GM23338 (cell line): ENCODE measurements around the gene ZBTB44. TPM values are rescaled to one million over a fixed set of nuclear protein-coding genes. Genes with fewer than 3 reads are reported as not detected.

ENCODE experiments used
- ATAC-seq: fragments of 200-7000 bp; cut with Tn5 transposase; 3 replicates; pipeline ENCODE4 v1.9.1; 2020
- DNase-seq: peaks from one replicate; pipeline ENCODE4 v3.0.0-alpha.2; 2015; ENCODE audit warnings: low spot score
- H2AFZ ChIP-seq: fragments of 200-600 bp; sonication (generic); 2 replicates; pipeline ENCODE4 v1.8.0; 2016; ENCODE audit warnings: antibody characterized with exemption, mild to moderate bottlenecking, moderate library complexity
- H3F3A ChIP-seq: fragments of 200-600 bp; sonication (generic); replicated peaks from 2 replicates; pipeline ENCODE4 v1.8.0; 2017; ENCODE audit warnings: antibody characterized with exemption, mixed run types, low read depth
- H3K27ac ChIP-seq: fragments of 200-600 bp; sonication (generic); 2 replicates; pipeline ENCODE4 v1.6.1; 2016; ENCODE audit warnings: low read depth
- H3K27me3 ChIP-seq: fragments of 200-600 bp; sonication (generic); 2 replicates; pipeline ENCODE4 v1.8.0; 2016; ENCODE audit warnings: mild to moderate bottlenecking, mixed run types, moderate library complexity; ENCODE audit not compliant: insufficient read depth
- H3K36me3 ChIP-seq: fragments of 200-600 bp; sonication (generic); 2 replicates; pipeline ENCODE4 v1.8.0; 2016; ENCODE audit warnings: mild to moderate bottlenecking; ENCODE audit not compliant: insufficient read depth
- H3K4me1 ChIP-seq: fragments of 200-600 bp; sonication (generic); 2 replicates; pipeline ENCODE4 v1.8.0; 2016; ENCODE audit warnings: mild to moderate bottlenecking, moderate library complexity; ENCODE audit not compliant: insufficient read depth
- H3K4me2 ChIP-seq: fragments of 200-600 bp; sonication (generic); 2 replicates; pipeline ENCODE4 v1.7.1; 2017; ENCODE audit warnings: mixed run types
- H3K4me3 ChIP-seq: fragments of 200-600 bp; sonication (generic); 2 replicates; pipeline ENCODE4 v1.6.1; 2016; ENCODE audit warnings: mixed run types
- H3K79me2 ChIP-seq: fragments of 200-600 bp; sonication (generic); replicated peaks from 2 replicates; pipeline ENCODE4 v1.8.0; 2017; ENCODE audit warnings: mild to moderate bottlenecking; ENCODE audit not compliant: insufficient read depth
- H3K9me2 ChIP-seq: fragments of 200-600 bp; sonication (generic); 2 replicates; pipeline ENCODE4 v1.8.0; 2017; ENCODE audit not compliant: insufficient read depth
- H4K20me1 ChIP-seq: fragments of 200-600 bp; sonication (generic); replicated peaks from 2 replicates; pipeline ENCODE4 v1.8.0; 2017; ENCODE audit warnings: mild to moderate bottlenecking; ENCODE audit not compliant: insufficient read depth
- H3K27ac Mint-ChIP-seq: 2 replicates; pipeline ENCODE4 v1.8.0; 2020; ENCODE audit warnings: inconsistent platforms, mild to moderate bottlenecking, moderate library complexity, mixed read lengths
- H3K27me3 Mint-ChIP-seq: 3 replicates; pipeline ENCODE4 v1.8.0; 2022; ENCODE audit warnings: low read depth, mild to moderate bottlenecking, moderate library complexity, mixed read lengths, inconsistent platforms; ENCODE audit not compliant: insufficient read depth, poor library complexity
- H3K36me3 Mint-ChIP-seq: 3 replicates; pipeline ENCODE4 v1.8.0; 2021; ENCODE audit warnings: low read depth, mild to moderate bottlenecking, inconsistent platforms, moderate library complexity, mixed read lengths
- H3K4me1 Mint-ChIP-seq: 3 replicates; pipeline ENCODE4 v1.8.0; 2020; ENCODE audit warnings: mild to moderate bottlenecking, inconsistent platforms, mixed read lengths
- H3K4me3 Mint-ChIP-seq: 3 replicates; pipeline ENCODE4 v1.8.0; 2021; ENCODE audit warnings: moderate library complexity, mild to moderate bottlenecking, inconsistent platforms, mixed read lengths
- H3K9me3 Mint-ChIP-seq: 3 replicates; pipeline ENCODE4 v1.8.0; 2020; ENCODE audit warnings: moderate library complexity, mild to moderate bottlenecking, inconsistent platforms, mixed read lengths
- CTCF ChIP-seq, 2 experiments: fragments of 200-600 bp in 1 of 2; sonication (generic) in 1 of 2; conservative IDR thresholded peaks; 2 replicates each; pipeline versions ENCODE4 v1.5.1 to v1.6.1; 2016 to 2017; ENCODE audit warnings: antibody characterized with exemption in 2 of 2, low read depth in 2 of 2, mild to moderate bottlenecking in 2 of 2, moderate library complexity in 1 of 2
- EZH2 ChIP-seq: fragments of 200-600 bp; sonication (generic); IDR thresholded peaks from one replicate; pipeline ENCODE4 v1.8.0; 2017; ENCODE audit warnings: antibody characterized with exemption, mild to moderate bottlenecking, low read depth; ENCODE audit not compliant: unreplicated experiment
- EZH2phosphoT487 ChIP-seq: fragments of 200-600 bp; sonication (generic); IDR thresholded peaks from one replicate; pipeline ENCODE4 v1.8.1; 2018; ENCODE audit warnings: antibody characterized with exemption; ENCODE audit not compliant: unreplicated experiment
- NANOG ChIP-seq: IDR thresholded peaks from 2 replicates; pipeline ENCODE4 v1.6.1; 2016; ENCODE audit warnings: antibody characterized with exemption, borderline replicate concordance
- POLR2AphosphoS5 ChIP-seq: IDR thresholded peaks from 2 replicates; pipeline ENCODE4 v1.6.1; 2016; ENCODE audit warnings: antibody characterized with exemption, low read depth
- STAT1 ChIP-seq: IDR thresholded peaks from one replicate; pipeline ENCODE4 v1.6.1; 2016; ENCODE audit warnings: antibody characterized with exemption; ENCODE audit not compliant: unreplicated experiment
- ZNF114 ChIP-seq: fragments of 250-450 bp; sonication (Bioruptor Pico); IDR thresholded peaks from 2 replicates; pipeline ENCODE4 v1.5.0; 2020; ENCODE audit warnings: mild to moderate bottlenecking, moderate library complexity
- ZNF331 ChIP-seq: fragments of 250-450 bp; sonication (Bioruptor Pico); IDR thresholded peaks from 2 replicates; pipeline ENCODE4 v1.5.0; 2020; ENCODE audit warnings: low read depth, mild to moderate bottlenecking, moderate library complexity
- polyA plus RNA-seq: library from polyadenylated mRNA; unstranded; fragments of >200 nt; fragmentation: Nextera tagmentation; extraction: Ambion mirVana; gene quantifications from 2 replicates; pipeline ENCODE4 v1.2.1, GENCODE V29; 2016
- total RNA-seq: library from RNA; depleted of rRNA; stranded (reverse); fragments of >200 nt; shearing (Covaris generic); gene quantifications from 2 replicates; pipeline ENCODE4 v1.2.3, GENCODE V29; 2014
- TF ChIP-seq, protein P1 (sequence below): fragments of 250-450 bp; sonication (Bioruptor Pico); IDR thresholded peaks from 2 replicates; pipeline ENCODE4 v1.5.0; 2020; ENCODE audit warnings: mild to moderate bottlenecking, moderate library complexity
- TF ChIP-seq, protein P2 (sequence below): IDR thresholded peaks from one replicate; pipeline ENCODE4 v1.6.1; 2018; ENCODE audit warnings: antibody characterized with exemption; ENCODE audit not compliant: unreplicated experiment
- TF ChIP-seq, protein P3 (sequence below): IDR thresholded peaks from 2 replicates; pipeline ENCODE4 v1.6.1; 2016; ENCODE audit warnings: antibody characterized with exemption

Gene ZBTB44
- total and polyA plus RNA-seq, 2 experiments from 2014 or later: 61.2 to 102 TPM

GRCh38 chr11:130261571-130261970 lies 53.1 kb downstream of the ZBTB44 start (continued):
- TF ChIP-seq, protein P1, sequence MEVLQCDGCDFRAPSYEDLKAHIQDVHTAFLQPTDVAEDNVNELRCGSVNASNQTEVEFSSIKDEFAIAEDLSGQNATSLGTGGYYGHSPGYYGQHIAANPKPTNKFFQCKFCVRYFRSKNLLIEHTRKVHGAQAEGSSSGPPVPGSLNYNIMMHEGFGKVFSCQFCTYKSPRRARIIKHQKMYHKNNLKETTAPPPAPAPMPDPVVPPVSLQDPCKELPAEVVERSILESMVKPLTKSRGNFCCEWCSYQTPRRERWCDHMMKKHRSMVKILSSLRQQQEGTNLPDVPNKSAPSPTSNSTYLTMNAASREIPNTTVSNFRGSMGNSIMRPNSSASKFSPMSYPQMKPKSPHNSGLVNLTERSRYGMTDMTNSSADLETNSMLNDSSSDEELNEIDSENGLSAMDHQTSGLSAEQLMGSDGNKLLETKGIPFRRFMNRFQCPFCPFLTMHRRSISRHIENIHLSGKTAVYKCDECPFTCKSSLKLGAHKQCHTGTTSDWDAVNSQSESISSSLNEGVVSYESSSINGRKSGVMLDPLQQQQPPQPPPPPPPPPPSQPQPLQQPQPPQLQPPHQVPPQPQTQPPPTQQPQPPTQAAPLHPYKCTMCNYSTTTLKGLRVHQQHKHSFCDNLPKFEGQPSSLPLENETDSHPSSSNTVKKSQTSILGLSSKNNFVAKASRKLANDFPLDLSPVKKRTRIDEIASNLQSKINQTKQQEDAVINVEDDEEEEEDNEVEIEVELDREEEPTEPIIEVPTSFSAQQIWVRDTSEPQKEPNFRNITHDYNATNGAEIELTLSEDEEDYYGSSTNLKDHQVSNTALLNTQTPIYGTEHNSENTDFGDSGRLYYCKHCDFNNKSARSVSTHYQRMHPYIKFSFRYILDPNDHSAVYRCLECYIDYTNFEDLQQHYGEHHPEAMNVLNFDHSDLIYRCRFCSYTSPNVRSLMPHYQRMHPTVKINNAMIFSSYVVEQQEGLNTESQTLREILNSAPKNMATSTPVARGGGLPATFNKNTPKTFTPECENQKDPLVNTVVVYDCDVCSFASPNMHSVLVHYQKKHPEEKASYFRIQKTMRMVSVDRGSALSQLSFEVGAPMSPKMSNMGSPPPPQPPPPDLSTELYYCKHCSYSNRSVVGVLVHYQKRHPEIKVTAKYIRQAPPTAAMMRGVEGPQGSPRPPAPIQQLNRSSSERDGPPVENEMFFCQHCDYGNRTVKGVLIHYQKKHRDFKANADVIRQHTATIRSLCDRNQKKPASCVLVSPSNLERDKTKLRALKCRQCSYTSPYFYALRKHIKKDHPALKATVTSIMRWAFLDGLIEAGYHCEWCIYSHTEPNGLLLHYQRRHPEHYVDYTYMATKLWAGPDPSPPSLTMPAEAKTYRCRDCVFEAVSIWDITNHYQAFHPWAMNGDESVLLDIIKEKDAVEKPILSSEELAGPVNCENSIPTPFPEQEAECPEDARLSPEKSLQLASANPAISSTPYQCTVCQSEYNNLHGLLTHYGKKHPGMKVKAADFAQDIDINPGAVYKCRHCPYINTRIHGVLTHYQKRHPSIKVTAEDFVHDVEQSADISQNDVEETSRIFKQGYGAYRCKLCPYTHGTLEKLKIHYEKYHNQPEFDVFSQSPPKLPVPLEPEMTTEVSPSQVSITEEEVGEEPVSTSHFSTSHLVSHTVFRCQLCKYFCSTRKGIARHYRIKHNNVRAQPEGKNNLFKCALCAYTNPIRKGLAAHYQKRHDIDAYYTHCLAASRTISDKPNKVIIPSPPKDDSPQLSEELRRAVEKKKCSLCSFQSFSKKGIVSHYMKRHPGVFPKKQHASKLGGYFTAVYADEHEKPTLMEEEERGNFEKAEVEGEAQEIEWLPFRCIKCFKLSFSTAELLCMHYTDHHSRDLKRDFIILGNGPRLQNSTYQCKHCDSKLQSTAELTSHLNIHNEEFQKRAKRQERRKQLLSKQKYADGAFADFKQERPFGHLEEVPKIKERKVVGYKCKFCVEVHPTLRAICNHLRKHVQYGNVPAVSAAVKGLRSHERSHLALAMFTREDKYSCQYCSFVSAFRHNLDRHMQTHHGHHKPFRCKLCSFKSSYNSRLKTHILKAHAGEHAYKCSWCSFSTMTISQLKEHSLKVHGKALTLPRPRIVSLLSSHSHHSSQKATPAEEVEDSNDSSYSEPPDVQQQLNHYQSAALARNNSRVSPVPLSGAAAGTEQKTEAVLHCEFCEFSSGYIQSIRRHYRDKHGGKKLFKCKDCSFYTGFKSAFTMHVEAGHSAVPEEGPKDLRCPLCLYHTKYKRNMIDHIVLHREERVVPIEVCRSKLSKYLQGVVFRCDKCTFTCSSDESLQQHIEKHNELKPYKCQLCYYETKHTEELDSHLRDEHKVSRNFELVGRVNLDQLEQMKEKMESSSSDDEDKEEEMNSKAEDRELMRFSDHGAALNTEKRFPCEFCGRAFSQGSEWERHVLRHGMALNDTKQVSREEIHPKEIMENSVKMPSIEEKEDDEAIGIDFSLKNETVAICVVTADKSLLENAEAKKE (CRISPR knock-in tag): no peak
- no peak for TF ChIP-seq STAT1

- Mint-ChIP-seq H3K36me3 (peaks cover 60% of the 10 kb centered on the region), H3K4me1 (peaks cover 16% of the 10 kb centered on the region), H3K9me3 (peaks cover 2% of the 10 kb centered on the region; the same call in 1 of the 3 replicates), H3K27me3 (no peaks in the 10 kb centered on the region), H3K4me3 (no peak overlapping the region), H3K27ac (no peak overlapping the region)
- Histone ChIP-seq H3K27me3 (no peaks in the 10 kb centered on the region), H4K20me1 (peaks cover 24% of the 10 kb centered on the region), H3K4me3 (no peak overlapping the region), H3K27ac (0 out of 2 replicates have a peak overlapping the region, but pooled peaks have one; percentile 34), H3K79me2 (peaks cover 96% of the 10 kb centered on the region), H3K4me2 (no peak overlapping the region), H2AFZ (no peak overlapping the region), H3K36me3 (peaks cover 15% of the 10 kb centered on the region), H3F3A (no peaks in the 10 kb centered on the region), H3K4me1 (no peaks in the 10 kb centered on the region; the same call in 1 of the 2 replicates), H3K9me2 (no peaks in the 10 kb centered on the region)
- no peak for DNase-seq
- no peak for ATAC-seq
- TF ChIP-seq ZNF114 (CRISPR knock-in tag): no peak
- no peak for TF ChIP-seq ZNF331 (CRISPR knock-in tag)
- TF ChIP-seq, protein P2, sequence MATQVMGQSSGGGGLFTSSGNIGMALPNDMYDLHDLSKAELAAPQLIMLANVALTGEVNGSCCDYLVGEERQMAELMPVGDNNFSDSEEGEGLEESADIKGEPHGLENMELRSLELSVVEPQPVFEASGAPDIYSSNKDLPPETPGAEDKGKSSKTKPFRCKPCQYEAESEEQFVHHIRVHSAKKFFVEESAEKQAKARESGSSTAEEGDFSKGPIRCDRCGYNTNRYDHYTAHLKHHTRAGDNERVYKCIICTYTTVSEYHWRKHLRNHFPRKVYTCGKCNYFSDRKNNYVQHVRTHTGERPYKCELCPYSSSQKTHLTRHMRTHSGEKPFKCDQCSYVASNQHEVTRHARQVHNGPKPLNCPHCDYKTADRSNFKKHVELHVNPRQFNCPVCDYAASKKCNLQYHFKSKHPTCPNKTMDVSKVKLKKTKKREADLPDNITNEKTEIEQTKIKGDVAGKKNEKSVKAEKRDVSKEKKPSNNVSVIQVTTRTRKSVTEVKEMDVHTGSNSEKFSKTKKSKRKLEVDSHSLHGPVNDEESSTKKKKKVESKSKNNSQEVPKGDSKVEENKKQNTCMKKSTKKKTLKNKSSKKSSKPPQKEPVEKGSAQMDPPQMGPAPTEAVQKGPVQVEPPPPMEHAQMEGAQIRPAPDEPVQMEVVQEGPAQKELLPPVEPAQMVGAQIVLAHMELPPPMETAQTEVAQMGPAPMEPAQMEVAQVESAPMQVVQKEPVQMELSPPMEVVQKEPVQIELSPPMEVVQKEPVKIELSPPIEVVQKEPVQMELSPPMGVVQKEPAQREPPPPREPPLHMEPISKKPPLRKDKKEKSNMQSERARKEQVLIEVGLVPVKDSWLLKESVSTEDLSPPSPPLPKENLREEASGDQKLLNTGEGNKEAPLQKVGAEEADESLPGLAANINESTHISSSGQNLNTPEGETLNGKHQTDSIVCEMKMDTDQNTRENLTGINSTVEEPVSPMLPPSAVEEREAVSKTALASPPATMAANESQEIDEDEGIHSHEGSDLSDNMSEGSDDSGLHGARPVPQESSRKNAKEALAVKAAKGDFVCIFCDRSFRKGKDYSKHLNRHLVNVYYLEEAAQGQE: no peak
- no peak for TF ChIP-seq EZH2
- no peak for TF ChIP-seq STAT1
- no peak for TF ChIP-seq POLR2AphosphoS5
- TF ChIP-seq, protein P3, sequence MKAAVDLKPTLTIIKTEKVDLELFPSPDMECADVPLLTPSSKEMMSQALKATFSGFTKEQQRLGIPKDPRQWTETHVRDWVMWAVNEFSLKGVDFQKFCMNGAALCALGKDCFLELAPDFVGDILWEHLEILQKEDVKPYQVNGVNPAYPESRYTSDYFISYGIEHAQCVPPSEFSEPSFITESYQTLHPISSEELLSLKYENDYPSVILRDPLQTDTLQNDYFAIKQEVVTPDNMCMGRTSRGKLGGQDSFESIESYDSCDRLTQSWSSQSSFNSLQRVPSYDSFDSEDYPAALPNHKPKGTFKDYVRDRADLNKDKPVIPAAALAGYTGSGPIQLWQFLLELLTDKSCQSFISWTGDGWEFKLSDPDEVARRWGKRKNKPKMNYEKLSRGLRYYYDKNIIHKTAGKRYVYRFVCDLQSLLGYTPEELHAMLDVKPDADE: no peak
- no peak for TF ChIP-seq NANOG
- no peak for TF ChIP-seq EZH2phosphoT487
- no peak for TF ChIP-seq CTCF (conservative IDR thresholded peaks at IDR 0.05; ENCODE audit: low read depth in 2 of 2)
Observed at GRCh38 chr11:130260742-130261141, 54.0 kb downstream of the ZBTB44 start.
